A549 (cell line): ENCODE results near the gene PBX3. TPM values are rescaled to one million over a fixed set of nuclear protein-coding genes. Genes with fewer than 3 reads are reported as not detected.

Source experiments
- ATAC-seq, 2 experiments: fragments of 200-7000 bp in 1 of 2; fragments of >200 bp in 1 of 2; cut with Nextera tagmentation in 1 of 2; cut with Tn5 transposase in 1 of 2; 3 replicates each; pipeline versions ENCODE4 v1.8.0 to v1.9.1; 2018 to 2020; ENCODE audit warnings: mild to moderate bottlenecking in 1 of 2, moderate library complexity in 1 of 2
- CTCF ChIA-PET: fragments of 300-600 bp; sonication (Branson Sonifier 250); formaldehyde crosslinking; extraction: SDS; loops from one replicate; lab custom pipeline; 2021; ENCODE audit warnings: antibody characterized with exemption, inconsistent platforms; lab: Yijun Ruan, JAX
- POLR2A ChIA-PET: fragments of 350-600 bp; formaldehyde crosslinking; extraction: SDS; loops from one replicate; lab custom pipeline; 2021; ENCODE audit warnings: antibody characterized with exemption, inconsistent platforms; lab: Yijun Ruan, JAX
- DNase-seq, 2 experiments: peaks; one replicate each; pipeline versions ENCODE4 v3.0.0 to v3.0.0-alpha.2; 2011 to 2016; ENCODE audit warnings: low read depth in 1 of 2, low spot score in 1 of 2
- FAIRE-seq: peaks from 2 replicates; lab custom pipeline; 2011; peaks lifted over from hg19 to GRCh38; lab: Jason Lieb, UNC
- H3K27ac ChIP-seq, 2 experiments: fragments of >200 bp; sonication (Bioruptor Twin); formaldehyde crosslinking; 3 replicates each; pipeline ENCODE4 v1.5.1; 2016 to 2017
- H3K4me1 ChIP-seq: fragments of >200 bp; sonication (Bioruptor Twin); formaldehyde crosslinking; 3 replicates; pipeline ENCODE4 v1.6.1; 2016
- H3K4me2 ChIP-seq: fragments of >200 bp; sonication (Bioruptor Twin); formaldehyde crosslinking; 3 replicates; pipeline ENCODE4 v1.6.1; 2016
- H3K4me3 ChIP-seq: fragments of >200 bp; sonication (Bioruptor Twin); formaldehyde crosslinking; 3 replicates; pipeline ENCODE4 v1.5.1; 2016
- H3K9me3 ChIP-seq: fragments of >200 bp; sonication (Bioruptor Twin); formaldehyde crosslinking; 3 replicates; pipeline ENCODE4 v1.6.1; 2016
- ATOH8 ChIP-seq: fragments of 250-450 bp; sonication (Bioruptor Pico); IDR thresholded peaks from 2 replicates; pipeline ENCODE4 v1.5.0; 2020; ENCODE audit warnings: low read depth, mild to moderate bottlenecking, moderate library complexity
- CHD2 ChIP-seq: fragments of 150-350 bp; IDR thresholded peaks from 2 replicates; pipeline ENCODE4 v1.6.1; 2014; ENCODE audit warnings: low read length; ENCODE audit not compliant: partially characterized antibody
- E2F6 ChIP-seq: IDR thresholded peaks from 2 replicates; pipeline ENCODE4 v1.6.1; 2012; ENCODE audit warnings: low read depth, borderline replicate concordance
- ESRRA ChIP-seq: fragments of 150-350 bp; IDR thresholded peaks from 2 replicates; pipeline ENCODE4 v1.6.1; 2014; ENCODE audit warnings: mild to moderate bottlenecking, low read length, borderline replicate concordance
- FOSB ChIP-seq: fragments of 250-450 bp; sonication (Bioruptor Pico); IDR thresholded peaks from 2 replicates; pipeline ENCODE4 v1.5.0; 2020; ENCODE audit warnings: mild to moderate bottlenecking, moderate library complexity
- KDM5A ChIP-seq: fragments of 200-600 bp; sonication (generic); IDR thresholded peaks from 2 replicates; pipeline ENCODE4 v1.6.1; 2016; ENCODE audit warnings: antibody characterized with exemption, mild to moderate bottlenecking
- PHF8 ChIP-seq: fragments of 200-600 bp; sonication (generic); IDR thresholded peaks from 2 replicates; pipeline ENCODE4 v1.6.1; 2016; ENCODE audit warnings: low read depth, mild to moderate bottlenecking, antibody characterized with exemption, moderate library complexity, borderline replicate concordance
- RAD21 ChIP-seq, 2 experiments: fragments of >200 bp in 1 of 2; sonication (Bioruptor Twin) in 1 of 2; formaldehyde crosslinking in 1 of 2; IDR thresholded peaks in 1 of 2; conservative IDR thresholded peaks in 1 of 2; 2 replicates in 1 of 2; 3 replicates in 1 of 2; pipeline ENCODE4 v1.6.1; 2012 to 2018; ENCODE audit warnings: inconsistent platforms in 1 of 2
- RFX5 ChIP-seq: fragments of 450-650 bp; IDR thresholded peaks from 2 replicates; pipeline ENCODE4 v1.7.1; 2014; ENCODE audit warnings: antibody characterized with exemption, mild to moderate bottlenecking, moderate library complexity
- RNF2 ChIP-seq: fragments of 200-600 bp; sonication (generic); IDR thresholded peaks from 2 replicates; pipeline ENCODE4 v1.6.1; 2016; ENCODE audit warnings: low read depth, mild to moderate bottlenecking, antibody characterized with exemption, moderate library complexity, borderline replicate concordance
- WGBS: methylation state at CpG from one replicate; pipeline ENCODE4 v1.1.6; 2017; ENCODE audit errors: missing lambda C conversion rate; 5-methylcytosine and 5-hydroxymethylcytosine counted together
- polyA plus RNA-seq, 4 experiments: library from polyadenylated mRNA; depleted of rRNA in 3 of 4; stranded (reverse); fragments of >200 nt; fragmentation: RNase III in 1 of 4; extraction: RNeasy Plus Mini Kit Qiagen cat#74134 plus additional on column Dnase treatment in 1 of 4; gene quantifications; 2 replicates in 3 of 4; 3 replicates in 1 of 4; pipeline ENCODE4 v1.2.3, GENCODE V29; 2011 to 2017
- TF ChIP-seq, protein P1 (sequence below): fragments of >200 bp; sonication (Bioruptor Twin); formaldehyde crosslinking; IDR thresholded peaks from 3 replicates; pipeline ENCODE4 v1.6.1; 2016
- TF ChIP-seq, protein P2 (sequence below): IDR thresholded peaks from 2 replicates; pipeline ENCODE4 v1.6.1; 2012

Gene PBX3
- polyA plus RNA-seq, 2 of the 4 experiments (the other 2 are of a cell fraction), result 10.7 to 23.5 TPM

DNA sequence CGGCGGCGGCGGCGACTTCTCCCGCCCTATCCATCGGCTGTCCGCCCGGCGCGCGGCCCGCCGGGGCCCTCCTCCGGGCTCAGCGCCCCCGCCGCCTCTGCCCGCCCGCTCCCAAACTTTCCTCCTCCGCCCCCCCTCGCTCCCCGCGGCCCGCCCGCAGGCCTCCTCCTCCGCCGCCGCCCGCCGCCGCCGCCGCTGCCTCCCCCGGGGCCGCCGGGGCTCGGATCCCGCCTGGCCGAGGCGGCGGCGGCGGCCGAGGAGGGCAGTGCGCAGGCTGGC is 460 bp upstream of the PBX3 start:
- DNase-seq (no peak), ATAC-seq (no peak; a peak in 2 of 6 replicates), FAIRE-seq (no peak)
- ChIA-PET POLR2A (interaction anchor here (0.6 to 2.3 kb wide), 2 partner anchors 16 to 40 kb away, joined by 3 to 17 read pairs; partner anchors contain the start of gene MAPKAP1), CTCF (interaction anchor here (1.1 kb wide), 1 partner anchor 210 kb away, joined by 3 read pairs; no protein-coding TSS in a partner anchor)
- TF ChIP-seq KDM5A, result no peak
- TF ChIP-seq, protein P1, sequence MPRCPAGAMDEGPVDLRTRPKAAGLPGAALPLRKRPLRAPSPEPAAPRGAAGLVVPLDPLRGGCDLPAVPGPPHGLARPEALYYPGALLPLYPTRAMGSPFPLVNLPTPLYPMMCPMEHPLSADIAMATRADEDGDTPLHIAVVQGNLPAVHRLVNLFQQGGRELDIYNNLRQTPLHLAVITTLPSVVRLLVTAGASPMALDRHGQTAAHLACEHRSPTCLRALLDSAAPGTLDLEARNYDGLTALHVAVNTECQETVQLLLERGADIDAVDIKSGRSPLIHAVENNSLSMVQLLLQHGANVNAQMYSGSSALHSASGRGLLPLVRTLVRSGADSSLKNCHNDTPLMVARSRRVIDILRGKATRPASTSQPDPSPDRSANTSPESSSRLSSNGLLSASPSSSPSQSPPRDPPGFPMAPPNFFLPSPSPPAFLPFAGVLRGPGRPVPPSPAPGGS, result 0 out of 3 replicates have a peak, but pooled peaks have one; percentile 50
- peak overlapping the region; percentile 84; the same call in 2 of the 3 replicates for H3K4me2 ChIP-seq
- WGBS, result no CpG with 5 or more reads among the region's 46 CpGs
- peak overlapping the region; percentile 87 to 97 for H3K27ac ChIP-seq
- peaks cover 10% of the 10 kb centered on the region; the same call in 1 of the 3 replicates for H3K4me1 ChIP-seq
- H3K4me3 ChIP-seq, result peak overlapping the region; percentile 74
- no peaks in the 10 kb centered on the region for H3K9me3 ChIP-seq

GRCh38 chr9:125747765-125748445 is 732 bp downstream of the PBX3 start:
- DNase-seq (peak; percentile 14 to 44), FAIRE-seq (no peak), ATAC-seq (peak in 1 of 2 experiments; percentile 3; a peak in 1 of 6 replicates)
- CTCF ChIA-PET, result interaction anchor here (1.5 kb wide), 1 partner anchor 11 kb away, joined by 3 read pairs; no protein-coding TSS in a partner anchor
- TF ChIP-seq PHF8, result peak; percentile 46; the same call in 1 of the 2 replicates
- no peak for TF ChIP-seq RNF2
- TF ChIP-seq, protein P1, result no peak
- peak; percentile 20; the same call in 1 of the 2 replicates for TF ChIP-seq E2F6
- TF ChIP-seq, protein P2, sequence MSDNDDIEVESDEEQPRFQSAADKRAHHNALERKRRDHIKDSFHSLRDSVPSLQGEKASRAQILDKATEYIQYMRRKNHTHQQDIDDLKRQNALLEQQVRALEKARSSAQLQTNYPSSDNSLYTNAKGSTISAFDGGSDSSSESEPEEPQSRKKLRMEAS, result 0 out of 2 replicates have a peak, but pooled peaks have one; percentile 34
- no peak for TF ChIP-seq FOSB
- no peak for TF ChIP-seq ESRRA
- POLR2A ChIA-PET, result interaction anchor here (1.5 kb wide), 1 partner anchor 41 kb away, joined by 9 read pairs; the partner anchor contains the start of gene MAPKAP1
- Histone ChIP-seq H3K9me3 (no peaks in the 10 kb centered on the region), H3K4me3 (peak overlapping the region; percentile 74), H3K27ac (peak overlapping the region; percentile 87 to 97), H3K4me2 (peak overlapping the region; percentile 84), H3K4me1 (peaks cover 10% of the 10 kb centered on the region; the same call in 1 of the 3 replicates)
- 0% methylated on average over 5 of the region's 88 CpGs for WGBS

- H3K9me3 ChIP-seq, result no peaks in the 10 kb centered on the region
- H3K4me2 ChIP-seq, result peak overlapping the region; percentile 84
- no peak for ATAC-seq
- peak overlapping the region; percentile 74 for H3K4me3 ChIP-seq
- H3K27ac ChIP-seq, result peak overlapping the region; percentile 87 to 97
- DNase-seq, result no peak
- H3K4me1 ChIP-seq, result peaks cover 10% of the 10 kb centered on the region; the same call in 1 of the 3 replicates
- TF ChIP-seq RAD21 (conservative IDR thresholded peaks at IDR 0.05 in 1 of 2, IDR thresholded peaks at IDR 0.05 in 1 of 2) (no peak), ATOH8 (no peak), RFX5 (no peak), CHD2 (no peak)
- TF ChIP-seq, protein P2, result no peak
- no peak for FAIRE-seq
- WGBS, result 46% methylated on average over 30 of the region's 30 CpGs
- ChIA-PET CTCF (interaction anchor here (0.6 to 1.5 kb wide), 2 partner anchors 10 to 12 kb away, joined by 3 to 4 read pairs; no protein-coding TSS in a partner anchor), POLR2A (interaction anchor here (1.5 kb wide), 1 partner anchor 42 kb away, joined by 9 read pairs; the partner anchor contains the start of gene MAPKAP1)
Observed at GRCh38 chr9:125748446-125749099, 1.4 kb downstream of the PBX3 start.
